GM21515 (cell line): ENCODE measurements around the gene SMIM36.
A peak's percentile ranks its signal among the peaks of the same experiment; 100 is the strongest.
"Not testable (repeated sequence)": the region's sequence is repeated elsewhere in the genome, so short reads cannot be mapped to it uniquely, and the experiment has no call there.

Source experiments
- ATAC-seq: cut with Tn5 transposase; IDR thresholded peaks from one replicate; pipeline ENCODE4 v1.9.1; 2021; ENCODE audit not compliant: unreplicated experiment

The SMIM36 gene

GRCh38 chr17:55456307-55457240 lies 54.7 kb downstream of the SMIM36 start:
- no peak for ATAC-seq

- no peak for ATAC-seq
Measured at GRCh38 chr17:55454906-55455474, 56.3 kb downstream of the SMIM36 start.

- ATAC-seq = no peak
Measured at GRCh38 chr17:55453839-55454557, 57.3 kb downstream of the SMIM36 start.

GRCh38 chr17:55452139-55452790 lies 59.0 kb downstream of the SMIM36 start:
- ATAC-seq = no peak

GRCh38 chr17:55451758-55452138 lies 59.5 kb downstream of the SMIM36 start:
- ATAC-seq = no peak

GRCh38 chr17:55451203-55451641 lies 60.0 kb downstream of the SMIM36 start:
- ATAC-seq = no peak

GRCh38 chr17:55450232-55450825 lies 60.9 kb downstream of the SMIM36 start:
- no peak for ATAC-seq

GRCh38 chr17:55448681-55449080 lies 62.6 kb downstream of the SMIM36 start:
- ATAC-seq = no peak

GRCh38 chr17:55446581-55447205 lies 64.6 kb downstream of the SMIM36 start:
- no peak for ATAC-seq

GRCh38 chr17:55446004-55446403 lies 65.2 kb downstream of the SMIM36 start:
- ATAC-seq = not testable (repeated sequence)

- ATAC-seq = peak; percentile 54
Measured at GRCh38 chr17:55444471-55445441, 66.5 kb downstream of the SMIM36 start.

GRCh38 chr17:55443904-55444303 lies 67.3 kb downstream of the SMIM36 start:
- ATAC-seq = no peak

- no peak for ATAC-seq
Measured at GRCh38 chr17:55442953-55443683, 68.1 kb downstream of the SMIM36 start.

GRCh38 chr17:55442462-55442861 lies 68.8 kb downstream of the SMIM36 start:
- ATAC-seq = no peak

- ATAC-seq = no peak
Measured at GRCh38 chr17:55441544-55441943, 69.7 kb downstream of the SMIM36 start.

GRCh38 chr17:55440391-55440790 lies 70.9 kb downstream of the SMIM36 start:
- no peak for ATAC-seq

- peak; percentile 77 for ATAC-seq
Measured at GRCh38 chr17:55437159-55437605, 74.1 kb downstream of the SMIM36 start.
